CD14-positive monocyte (primary cell): Measurements from ENCODE around the gene ARL15. TPM values are rescaled to one million over a fixed set of nuclear protein-coding genes. Genes with fewer than 3 reads are reported as not detected.

Source experiments
- DNase-seq, 3 donors: peaks; one replicate each; pipeline ENCODE4 v3.0.0-alpha.2; 2011 to 2022
- H2AFZ ChIP-seq: 2 replicates; pipeline ENCODE4 v1.6.0; 2012; ENCODE audit warnings: mild to moderate bottlenecking, low read depth, low read length, inconsistent platforms; ENCODE audit not compliant: insufficient read depth, poor library complexity, severe bottlenecking
- H3K27ac ChIP-seq, 2 donors: 1 replicate in 1 of 2; 2 replicates in 1 of 2; pipeline ENCODE4 v1.5.1; 2012 to 2013; ENCODE audit warnings: low read length in 2 of 2, control low read depth in 1 of 2, inconsistent platforms in 1 of 2, low read depth in 1 of 2, mild to moderate bottlenecking in 1 of 2
- H3K27me3 ChIP-seq, 2 donors: one replicate each; pipeline versions ENCODE4 v1.6.0 to v1.6.1; 2011 to 2013; ENCODE audit warnings: low read length in 2 of 2; ENCODE audit not compliant: control insufficient read depth in 2 of 2, insufficient read depth in 2 of 2
- H3K36me3 ChIP-seq, 2 donors: replicated peaks in 1 of 2; 1 replicate in 1 of 2; 2 replicates in 1 of 2; pipeline versions ENCODE4 v1.5.1 to v1.6.1; 2012 to 2013; ENCODE audit warnings: low read length in 2 of 2, control low read depth in 1 of 2, inconsistent platforms in 1 of 2, mild to moderate bottlenecking in 1 of 2; ENCODE audit not compliant: insufficient read depth in 2 of 2, control insufficient read depth in 1 of 2
- H3K4me1 ChIP-seq, 2 donors: 1 replicate in 1 of 2; 2 replicates in 1 of 2; pipeline versions ENCODE4 v1.5.1 to v1.6.1; 2012 to 2013; ENCODE audit warnings: low read length in 2 of 2, control low read depth in 1 of 2, inconsistent platforms in 1 of 2, mild to moderate bottlenecking in 1 of 2, moderate library complexity in 1 of 2; ENCODE audit not compliant: insufficient read depth in 2 of 2, control insufficient read depth in 1 of 2
- H3K4me2 ChIP-seq: replicated peaks from 2 replicates; pipeline ENCODE3; 2012; ENCODE audit warnings: low read length, moderate library complexity, mild to moderate bottlenecking; ENCODE audit not compliant: poor library complexity, severe bottlenecking; ENCODE audit errors: extremely low read depth
- H3K4me3 ChIP-seq, 3 experiments: fragments of 200-600 bp in 1 of 3; sonication (generic) in 1 of 3; replicated peaks in 1 of 3; 1 replicate in 2 of 3; 2 replicates in 1 of 3; pipeline ENCODE4 v1.5.1; 2011 to 2013; ENCODE audit warnings: low read length in 3 of 3, mild to moderate bottlenecking in 3 of 3, control low read depth in 2 of 3, low read depth in 2 of 3, inconsistent platforms in 1 of 3, moderate library complexity in 1 of 3
- H3K79me2 ChIP-seq: 2 replicates; pipeline ENCODE4 v1.6.0; 2012; ENCODE audit warnings: mild to moderate bottlenecking, control low read depth, inconsistent platforms, low read length, moderate library complexity; ENCODE audit not compliant: insufficient read depth
- H3K9ac ChIP-seq: 2 replicates; pipeline ENCODE4 v1.6.0; 2017; ENCODE audit warnings: low read length, mild to moderate bottlenecking; ENCODE audit not compliant: insufficient read depth, poor library complexity, severe bottlenecking
- H3K9me3 ChIP-seq, 2 donors: replicated peaks in 1 of 2; 1 replicate in 1 of 2; 2 replicates in 1 of 2; pipeline versions ENCODE4 v1.5.1 to v1.6.1; 2012 to 2013; ENCODE audit warnings: low read length in 2 of 2, control low read depth in 1 of 2; ENCODE audit not compliant: control insufficient read depth in 1 of 2, insufficient read depth in 1 of 2
- H4K20me1 ChIP-seq: 2 replicates; pipeline ENCODE4 v1.6.0; 2012; ENCODE audit warnings: mild to moderate bottlenecking, low read length, control low read depth, moderate library complexity; ENCODE audit not compliant: insufficient read depth
- H3K27ac Mint-ChIP-seq, 7 donors: one replicate each; pipeline ENCODE4 v1.8.0; 2020; ENCODE audit warnings: mild to moderate bottlenecking in 7 of 7, mixed read lengths in 7 of 7, moderate library complexity in 6 of 7, inconsistent platforms in 2 of 7
- H3K27me3 Mint-ChIP-seq, 3 donors: one replicate each; pipeline ENCODE4 v1.8.0; 2021 to 2022; ENCODE audit warnings: low read depth in 3 of 3, mild to moderate bottlenecking in 3 of 3, mixed read lengths in 3 of 3, moderate library complexity in 3 of 3, inconsistent platforms in 1 of 3
- H3K36me3 Mint-ChIP-seq, 2 donors: one replicate each; pipeline ENCODE4 v1.8.0; 2020; ENCODE audit warnings: mixed read lengths in 2 of 2, inconsistent platforms in 1 of 2, mild to moderate bottlenecking in 1 of 2
- H3K4me1 Mint-ChIP-seq: one replicate; pipeline ENCODE4 v1.8.0; 2020; ENCODE audit warnings: mild to moderate bottlenecking, mixed read lengths
- H3K4me3 Mint-ChIP-seq, 2 donors: one replicate each; pipeline ENCODE4 v1.8.0; 2020; ENCODE audit warnings: mild to moderate bottlenecking in 2 of 2, mixed read lengths in 2 of 2, moderate library complexity in 1 of 2
- H3K9me3 Mint-ChIP-seq, 7 donors: one replicate each; pipeline ENCODE4 v1.8.0; 2020 to 2022; ENCODE audit warnings: mixed read lengths in 7 of 7, mild to moderate bottlenecking in 6 of 7, moderate library complexity in 6 of 7, inconsistent platforms in 2 of 7
- WGBS: methylation state at CpG from one replicate; pipeline ENCODE4 v1.1.5; 2013; ENCODE audit warnings: missing lambda C conversion rate; ENCODE audit not compliant: insufficient coverage; 5-methylcytosine and 5-hydroxymethylcytosine counted together
- intact Hi-C, 2 donors: fragments of 100-400 bp; cut with micrococcal nuclease; formaldehyde crosslinking; loops; one replicate each; pipeline versions ENCODE4 v1.15.0 to v1.15.1; 2023
- polyA plus RNA-seq, 3 donors: library from polyadenylated mRNA; depleted of rRNA in 1 of 3; unstranded in 2 of 3; stranded (reverse) in 1 of 3; fragments of 300-500 nt in 2 of 3; fragments of >200 nt in 1 of 3; fragmentation: Illumina TruSeq in 2 of 3; gene quantifications; 1 replicate in 2 of 3; 2 replicates in 1 of 3; pipeline ENCODE4 v1.2.3, GENCODE V29; 2012 to 2021
- TF ChIP-seq, protein P1 (sequence below): fragments of 200-600 bp; IDR thresholded peaks from one replicate; pipeline ENCODE4 v1.8.0; 2022; ENCODE audit warnings: antibody characterized with exemption, mild to moderate bottlenecking

The ARL15 gene
- polyA plus RNA-seq, 3 donors = 10.5 to 27.6 (median 18.0) TPM

DNA sequence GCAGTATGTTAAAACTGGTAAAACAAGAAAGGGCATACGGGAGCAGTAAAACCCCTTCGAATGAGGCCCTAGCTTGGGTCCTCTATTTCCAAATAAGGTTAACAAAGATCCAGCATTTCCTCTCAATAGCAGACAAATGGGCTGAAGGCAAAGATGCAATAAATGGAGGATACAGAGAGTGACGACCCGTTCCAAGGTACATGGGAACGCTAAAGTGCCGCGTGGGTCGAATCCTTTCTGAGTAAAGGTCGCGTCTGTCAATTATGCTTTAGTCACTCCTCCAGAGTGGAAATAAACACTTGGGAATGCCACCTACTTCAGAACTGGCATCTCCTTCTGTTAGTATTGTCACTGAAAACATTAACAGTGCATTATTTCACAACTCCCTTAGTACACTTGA is 24.7 kb downstream of the ARL15 start:
- intact Hi-C loops = no loop called here
- H3K36me3 Mint-ChIP-seq = peaks cover 0 to 6% of the 10 kb centered on the region in 2 donors
- Histone ChIP-seq H3K36me3 (no peaks in the 10 kb centered on the region), H2AFZ (no peak overlapping the region), H3K27me3 (no peaks in the 10 kb centered on the region), H3K4me3 (no peak overlapping the region), H3K4me2 (no peak overlapping the region), H3K9me3 (peaks cover 0 to 4% of the 10 kb centered on the region in 2 donors), H3K27ac (no peak overlapping the region), H3K4me1 (no peaks in the 10 kb centered on the region), H3K79me2 (peaks cover 51% of the 10 kb centered on the region), H4K20me1 (peaks cover 78% of the 10 kb centered on the region), H3K9ac (no peak overlapping the region)
- no peak for DNase-seq
- peaks cover 4% of the 10 kb centered on the region for H3K4me1 Mint-ChIP-seq
- TF ChIP-seq, protein P1, sequence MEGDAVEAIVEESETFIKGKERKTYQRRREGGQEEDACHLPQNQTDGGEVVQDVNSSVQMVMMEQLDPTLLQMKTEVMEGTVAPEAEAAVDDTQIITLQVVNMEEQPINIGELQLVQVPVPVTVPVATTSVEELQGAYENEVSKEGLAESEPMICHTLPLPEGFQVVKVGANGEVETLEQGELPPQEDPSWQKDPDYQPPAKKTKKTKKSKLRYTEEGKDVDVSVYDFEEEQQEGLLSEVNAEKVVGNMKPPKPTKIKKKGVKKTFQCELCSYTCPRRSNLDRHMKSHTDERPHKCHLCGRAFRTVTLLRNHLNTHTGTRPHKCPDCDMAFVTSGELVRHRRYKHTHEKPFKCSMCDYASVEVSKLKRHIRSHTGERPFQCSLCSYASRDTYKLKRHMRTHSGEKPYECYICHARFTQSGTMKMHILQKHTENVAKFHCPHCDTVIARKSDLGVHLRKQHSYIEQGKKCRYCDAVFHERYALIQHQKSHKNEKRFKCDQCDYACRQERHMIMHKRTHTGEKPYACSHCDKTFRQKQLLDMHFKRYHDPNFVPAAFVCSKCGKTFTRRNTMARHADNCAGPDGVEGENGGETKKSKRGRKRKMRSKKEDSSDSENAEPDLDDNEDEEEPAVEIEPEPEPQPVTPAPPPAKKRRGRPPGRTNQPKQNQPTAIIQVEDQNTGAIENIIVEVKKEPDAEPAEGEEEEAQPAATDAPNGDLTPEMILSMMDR = no peak
- H3K9me3 Mint-ChIP-seq = peaks cover 3 to 9% (median 4%) of the 10 kb centered on the region in 7 donors
- H3K27ac Mint-ChIP-seq = no peak overlapping the region
- no peaks in the 10 kb centered on the region for H3K27me3 Mint-ChIP-seq
- no peak overlapping the region for H3K4me3 Mint-ChIP-seq
- 86% methylated on average over 8 of the region's 10 CpGs for WGBS

DNA sequence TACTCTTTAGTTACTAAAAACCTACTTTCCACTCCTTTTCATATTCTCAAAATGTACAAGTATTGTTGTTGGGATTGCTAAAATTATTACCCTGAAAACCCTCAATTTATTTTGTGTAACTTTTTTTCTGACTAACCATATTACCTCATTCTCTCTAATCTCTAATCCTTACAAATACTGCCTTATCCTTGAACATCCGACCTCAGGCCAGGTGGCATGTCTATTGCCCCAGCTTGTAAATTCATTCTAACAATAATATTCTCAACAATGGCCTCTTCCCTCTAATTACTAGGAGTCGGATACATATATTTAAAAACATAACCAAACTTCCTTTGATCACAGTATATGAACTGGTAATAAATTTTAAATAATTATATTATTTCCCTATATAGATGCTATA is 25.8 kb downstream of the ARL15 start:
- Mint-ChIP-seq H3K27me3 (no peaks in the 10 kb centered on the region), H3K4me1 (no peaks in the 10 kb centered on the region), H3K4me3 (no peak overlapping the region), H3K9me3 (peaks cover 3 to 15% (median 5%) of the 10 kb centered on the region in 7 donors), H3K27ac (no peak overlapping the region), H3K36me3 (peaks cover 7 to 9% of the 10 kb centered on the region in 2 donors)
- H3K4me3 ChIP-seq = no peak overlapping the region
- no peak overlapping the region for H3K4me2 ChIP-seq
- H3K36me3 ChIP-seq = peaks cover 0 to 7% of the 10 kb centered on the region in 2 donors
- H4K20me1 ChIP-seq = peaks cover 68% of the 10 kb centered on the region
- TF ChIP-seq, protein P1 = no peak
- WGBS = no CpG with 5 or more reads among the region's 2 CpGs
- H3K9me3 ChIP-seq = peaks cover 0 to 4% of the 10 kb centered on the region in 2 donors
- H3K27ac ChIP-seq = no peak overlapping the region
- H3K4me1 ChIP-seq = no peaks in the 10 kb centered on the region
- H3K27me3 ChIP-seq = no peaks in the 10 kb centered on the region
- no peak for DNase-seq
- H3K79me2 ChIP-seq = peaks cover 41% of the 10 kb centered on the region
- H3K9ac ChIP-seq = no peak overlapping the region
- intact Hi-C loops = no loop called here
- H2AFZ ChIP-seq = no peak overlapping the region
